ENCODE measurements around the gene METTL5.
"Not testable (repeated sequence)": the region's sequence is repeated elsewhere in the genome, so short reads cannot be mapped to it uniquely, and the experiment has no call there.

The METTL5 gene

DNA sequence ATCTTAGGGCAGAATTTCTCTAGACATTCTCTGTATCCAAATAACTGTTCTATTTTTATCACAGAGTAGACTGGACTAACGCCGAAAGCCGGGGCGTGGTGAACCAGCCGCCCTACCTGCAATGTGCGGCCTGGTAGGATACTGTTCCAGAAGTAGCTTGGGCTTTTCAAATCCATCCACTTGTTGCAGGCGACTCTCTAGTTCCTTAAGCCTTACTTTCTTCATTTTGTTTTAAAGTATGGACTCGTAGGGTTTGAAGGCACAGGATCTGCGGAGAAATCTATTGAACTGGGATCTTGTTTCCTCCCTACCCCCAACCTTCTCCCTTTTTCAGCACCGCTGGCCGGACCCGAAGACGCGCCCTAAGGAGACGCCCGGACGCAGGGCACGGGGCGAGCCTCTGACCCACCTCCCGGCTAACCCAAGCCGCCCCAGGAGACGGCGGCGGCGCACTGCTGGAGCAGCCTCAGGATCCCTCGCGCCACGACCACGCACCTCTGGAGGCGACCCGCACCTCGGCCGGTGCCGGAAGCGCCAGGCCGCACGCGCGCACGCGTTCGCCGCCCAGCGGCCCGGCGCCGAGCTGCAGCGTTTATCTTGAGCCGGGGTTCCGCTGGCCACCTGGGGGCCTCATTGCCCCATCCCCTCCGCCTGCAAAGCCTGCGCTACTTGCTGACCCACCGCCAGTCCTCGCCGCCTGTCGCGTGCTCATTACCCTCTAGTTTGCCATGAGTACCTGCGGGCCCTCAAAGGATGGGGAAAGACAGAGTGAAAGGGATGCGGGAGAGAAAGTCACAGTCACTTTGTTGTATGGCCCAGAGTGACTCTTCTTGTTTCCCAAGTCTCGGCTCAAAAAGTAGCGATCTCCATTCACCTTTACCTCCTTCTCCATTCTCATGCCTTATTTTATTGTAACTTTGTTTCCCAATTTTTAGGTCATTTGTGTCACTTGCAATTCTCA, at the start of gene METTL5:
METTL5 (minus strand) TSS at position 533 of the 961 bp plus-strand sequence; CDS start at position 225, 308 bp downstream.
- DNase-seq: peak; percentile 72

- DNase-seq: no peak
Observed at GRCh38 chr2:169871994-169872393, 47.3 kb upstream of the METTL5 start.

- not testable (repeated sequence) for DNase-seq
Observed at GRCh38 chr2:169871369-169871768, 46.7 kb upstream of the METTL5 start.

- DNase-seq: no peak
Observed at GRCh38 chr2:169868951-169869350, 44.2 kb upstream of the METTL5 start.

- no peak for DNase-seq
Observed at GRCh38 chr2:169867579-169867978, 42.9 kb upstream of the METTL5 start.

DNA sequence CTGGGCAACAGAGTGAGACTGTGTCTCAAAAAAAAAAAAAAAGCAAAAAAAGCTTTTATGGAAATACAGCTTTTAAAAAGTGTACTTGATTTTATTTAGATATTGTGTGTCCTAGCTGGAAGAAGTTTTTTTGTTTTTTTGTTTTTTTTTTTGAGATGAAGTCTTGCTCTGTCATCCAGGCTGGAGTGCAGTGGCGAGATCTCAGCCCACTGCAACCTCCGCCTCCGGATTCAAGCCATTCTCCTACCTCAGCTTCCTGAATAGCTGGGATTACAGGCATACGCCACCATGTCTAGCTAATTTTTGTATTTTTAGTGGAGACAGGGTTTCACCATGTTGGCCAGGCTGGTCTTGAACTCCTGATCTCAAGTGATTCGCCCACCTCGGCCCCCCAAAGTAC, 41.5 kb upstream of the METTL5 start:
- not testable (repeated sequence) for DNase-seq

GRCh38 chr2:169865492-169865891, 40.8 kb upstream of the METTL5 start:
- no peak for DNase-seq

DNA sequence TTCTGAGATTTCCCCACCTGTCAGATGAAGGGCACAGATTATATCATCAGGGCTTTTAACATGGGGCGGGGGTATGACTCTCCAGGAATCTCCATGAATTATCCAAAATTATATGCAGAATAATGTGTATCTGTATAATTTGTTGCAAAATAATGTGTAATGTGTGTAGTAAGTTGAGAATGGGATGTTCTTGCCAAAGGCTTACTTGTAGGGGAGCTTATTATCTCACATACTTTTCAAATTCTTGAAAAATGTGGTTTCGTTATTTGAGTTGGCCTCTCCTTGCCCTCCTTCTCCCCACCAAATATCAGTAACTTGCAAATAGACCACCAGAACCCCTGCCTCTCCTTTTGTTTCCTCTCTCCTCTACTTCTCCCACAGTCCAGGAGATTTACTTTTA, 38.1 kb upstream of the METTL5 start:
- DNase-seq: no peak

- no peak for DNase-seq
Observed at GRCh38 chr2:169860149-169860548, 35.4 kb upstream of the METTL5 start.

DNA sequence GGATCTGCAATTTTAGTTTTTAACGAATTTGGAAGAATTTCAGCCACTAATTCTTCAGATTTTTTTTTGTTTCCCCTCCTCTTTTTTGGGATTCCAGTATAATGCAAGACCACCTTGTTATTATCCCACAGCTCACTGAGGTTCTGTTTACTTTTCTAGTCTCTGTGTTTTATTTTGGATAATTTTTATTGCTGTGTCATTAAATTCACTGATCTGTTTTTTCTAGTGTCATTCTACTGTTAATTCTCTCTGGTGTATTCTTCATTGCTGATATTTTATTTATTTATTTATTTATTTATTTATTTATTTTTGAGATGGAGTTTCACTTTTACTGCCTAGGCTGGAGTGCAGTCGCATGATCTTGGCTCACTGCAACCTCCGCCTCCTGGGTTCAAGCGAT, 34.7 kb upstream of the METTL5 start:
- DNase-seq: no peak

- not testable (repeated sequence) for DNase-seq
Observed at GRCh38 chr2:169855281-169856258, 30.9 kb upstream of the METTL5 start.

DNA sequence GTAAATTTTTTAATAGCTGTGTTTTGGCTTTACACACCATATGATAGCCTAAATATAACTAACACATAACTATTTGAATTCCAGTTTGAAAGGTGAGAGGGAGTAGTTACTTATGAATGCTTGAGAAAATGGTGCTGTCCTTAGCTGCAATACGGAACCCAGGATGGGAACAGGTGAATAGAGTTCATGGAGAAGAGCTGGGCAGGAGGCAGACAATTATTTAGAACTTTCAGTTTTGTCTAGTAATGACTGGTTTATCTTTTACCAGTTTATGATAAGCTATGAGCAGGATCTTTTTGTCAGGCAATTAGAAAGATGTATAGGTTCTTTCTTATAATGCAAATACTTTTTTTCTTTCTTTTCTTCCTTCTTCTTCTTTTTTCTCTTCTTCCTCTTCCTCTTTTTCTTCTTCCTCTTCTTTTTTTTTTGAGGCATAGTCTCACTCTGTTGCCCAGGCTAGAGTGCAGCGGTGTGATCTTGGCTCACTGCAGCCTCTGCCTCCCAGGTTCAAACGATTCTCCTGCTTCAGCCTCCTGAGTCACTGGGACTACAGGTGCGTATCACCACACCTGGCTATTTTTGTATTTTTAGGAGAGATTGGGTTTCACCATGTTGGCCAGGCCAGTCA, 28.4 kb upstream of the METTL5 start:
- no peak for DNase-seq

GRCh38 chr2:169849710-169850109, 25.0 kb upstream of the METTL5 start:
- no peak for DNase-seq

DNA sequence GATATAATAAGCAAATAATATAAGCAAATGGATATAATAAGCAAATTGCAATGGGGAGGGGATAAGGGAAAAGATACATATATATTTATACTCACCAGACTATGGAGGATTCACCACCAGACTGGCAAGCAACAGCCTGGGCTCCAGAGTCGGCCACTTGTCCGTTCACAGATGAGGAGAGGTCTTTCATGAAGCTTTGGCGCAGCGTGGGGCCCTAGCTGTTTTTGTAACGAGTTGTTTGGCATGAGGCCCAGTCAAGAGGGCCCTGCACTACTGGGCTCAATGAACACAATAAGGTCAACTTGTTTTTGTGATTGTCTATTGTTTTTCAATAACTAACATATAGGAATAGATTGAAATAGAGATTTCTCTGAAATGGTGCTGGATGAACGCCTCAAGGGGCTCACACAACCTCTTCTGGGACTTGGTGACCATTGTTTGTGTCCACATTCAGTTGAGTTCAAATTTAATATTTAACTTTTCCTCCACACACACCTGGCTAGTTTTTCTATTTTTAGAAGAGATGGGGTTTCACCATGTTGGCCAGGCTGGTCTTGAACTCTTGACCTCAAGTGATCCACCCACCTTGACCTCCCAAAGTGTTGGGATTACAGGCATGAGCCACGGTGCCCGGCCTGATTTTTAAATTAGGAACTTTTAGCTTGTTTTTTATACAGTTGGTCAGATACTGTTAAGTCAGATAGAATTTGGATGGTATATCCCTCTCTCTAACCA, 24.4 kb upstream of the METTL5 start:
- not testable (repeated sequence) for DNase-seq

- no peak for DNase-seq
Observed at GRCh38 chr2:169845016-169845415, 20.3 kb upstream of the METTL5 start.

GRCh38 chr2:169841625-169842024, 16.9 kb upstream of the METTL5 start:
- not testable (repeated sequence) for DNase-seq

DNA sequence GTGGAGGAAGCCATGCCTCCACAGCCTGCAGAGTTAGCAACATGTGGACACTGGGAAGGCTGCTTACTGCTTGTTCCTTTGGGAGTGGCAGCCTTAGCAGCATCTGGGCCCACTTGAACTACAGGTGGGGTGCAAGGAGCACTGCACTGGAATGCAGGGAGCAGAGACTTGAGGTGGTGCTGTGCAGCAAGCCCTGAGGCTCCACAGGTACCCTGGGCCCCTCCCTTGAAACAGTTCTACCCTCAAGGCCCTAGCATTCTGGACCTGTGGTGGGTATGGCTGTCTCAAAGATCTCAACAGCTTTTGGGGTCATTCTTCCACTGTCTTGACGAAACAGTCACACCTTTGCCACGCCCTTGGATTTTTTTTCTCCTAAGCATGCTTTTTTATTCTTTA, 16.0 kb upstream of the METTL5 start:
- no peak for DNase-seq

DNA sequence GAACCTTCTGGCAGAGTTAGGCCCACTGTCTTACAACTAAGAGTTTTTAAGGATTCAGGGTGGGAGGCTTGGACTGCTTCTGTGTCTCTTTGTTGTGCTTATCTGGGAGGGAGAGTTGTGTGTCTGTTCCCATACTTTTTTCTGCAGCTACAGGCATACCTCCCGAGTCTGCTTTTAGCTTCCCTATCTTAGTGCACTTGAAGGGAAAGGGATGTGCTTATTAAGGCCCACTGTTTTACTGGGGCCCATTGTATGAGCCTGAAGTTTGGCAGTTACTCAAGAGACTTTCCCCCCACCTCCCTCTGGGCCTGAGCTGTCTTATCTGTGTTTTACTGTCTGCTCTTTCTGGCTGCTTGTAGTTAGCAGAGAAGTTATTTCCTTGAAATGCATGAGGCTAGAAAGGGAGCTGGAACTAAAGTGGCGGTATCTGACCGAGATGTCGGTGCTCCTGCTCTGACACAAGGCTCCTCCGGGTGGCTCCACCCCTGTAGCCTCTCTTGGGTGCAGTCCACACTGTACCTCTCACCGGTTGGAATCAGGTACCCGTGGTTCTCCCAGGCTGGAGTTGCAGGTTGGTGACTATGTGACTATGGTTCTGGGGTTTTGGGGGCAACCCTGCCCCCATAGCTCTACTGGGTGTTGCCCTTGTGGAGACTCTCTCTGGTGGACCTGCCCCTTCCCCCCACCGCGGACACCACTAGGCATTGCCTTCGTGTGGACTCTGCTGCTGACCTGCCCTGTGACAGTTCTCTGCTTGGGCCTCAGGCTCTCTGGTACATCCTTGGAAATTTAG, 15.4 kb upstream of the METTL5 start:
- DNase-seq: no peak

DNA sequence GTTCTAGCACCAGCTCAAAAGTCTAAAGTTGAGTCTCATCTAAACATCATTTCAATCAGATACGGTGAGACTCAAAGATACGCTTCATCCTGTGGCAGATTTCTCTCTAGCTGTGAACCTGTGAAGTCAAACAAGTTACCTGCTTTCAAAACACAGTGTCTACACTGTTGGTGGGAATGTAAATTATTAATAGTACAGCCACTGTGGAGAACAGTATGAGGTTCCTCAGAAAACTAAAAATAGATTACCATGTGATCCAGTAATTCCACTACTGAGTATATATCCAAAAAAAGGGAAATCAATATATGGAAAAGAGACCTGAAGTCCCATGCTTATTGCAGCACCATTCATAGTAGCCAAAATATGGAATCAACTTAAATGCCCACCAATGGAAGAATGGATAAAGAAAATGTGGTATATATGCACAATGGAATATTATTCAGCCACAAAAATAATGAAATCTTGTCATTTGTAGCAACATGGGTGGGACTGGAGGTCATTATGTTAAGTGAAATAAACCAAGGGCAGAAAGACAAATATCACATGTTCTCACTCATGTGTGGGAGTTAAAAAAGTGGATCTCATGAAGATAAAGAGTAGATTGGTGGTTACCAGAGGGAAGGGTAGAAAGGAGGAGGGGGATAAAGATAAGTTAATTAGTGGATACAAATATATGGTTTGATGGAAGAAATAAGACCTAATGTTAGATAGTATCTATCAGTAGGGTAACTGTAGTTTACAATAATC, 14.2 kb upstream of the METTL5 start:
- DNase-seq: no peak

DNA sequence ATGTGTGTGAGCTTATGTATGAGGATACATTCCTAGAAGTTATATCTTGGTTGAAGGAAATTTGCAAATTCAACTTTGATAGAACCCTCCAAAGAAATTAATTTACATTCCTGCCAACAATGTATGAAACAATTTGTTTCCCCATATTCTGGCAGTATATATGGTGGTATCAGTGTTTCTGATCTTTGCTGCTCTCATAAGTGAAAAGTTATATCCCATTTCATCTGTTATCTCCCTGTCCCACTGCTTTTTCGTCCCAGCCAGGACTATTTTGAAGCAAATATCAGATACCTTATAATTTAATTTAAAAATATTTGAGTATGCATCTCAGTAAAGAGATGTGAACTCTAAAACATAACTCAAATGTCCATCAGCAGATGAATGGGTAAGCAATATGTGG, 9.7 kb upstream of the METTL5 start:
- DNase-seq: no peak

All from activated effector memory CD4-positive, alpha-beta T cell treated with Interleukin-2 at 50 U/mL for 16 hours (primary cell).